ENCODE results near the gene FAM171A1. TPM values are rescaled to one million over a fixed set of nuclear protein-coding genes. Genes with fewer than 3 reads are reported as not detected.

Gene FAM171A1
- total RNA-seq, 2 experiments from 2014 or later = 4.8 to 5.2 TPM

DNA sequence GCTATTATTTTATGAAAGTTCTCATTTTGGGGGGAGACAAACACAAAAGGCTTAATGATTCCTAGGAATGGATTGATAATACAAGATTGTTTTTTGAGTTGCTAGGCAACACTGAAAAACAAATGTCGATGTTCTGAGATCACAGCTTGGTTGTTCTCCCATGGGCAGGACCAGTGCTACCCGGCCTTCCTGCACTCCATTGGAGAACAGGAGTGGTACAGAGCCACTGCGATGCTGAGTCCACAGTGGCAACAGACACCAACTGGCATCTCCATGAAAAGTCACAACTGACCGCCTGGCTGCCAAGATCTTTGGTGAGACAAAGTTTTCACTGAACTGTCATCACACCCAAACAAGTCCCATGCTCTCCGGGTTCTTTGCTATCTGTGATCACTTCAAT, 133.7 kb downstream of the FAM171A1 start:
- H3K36me3 Mint-ChIP-seq (ENCODE audit: low read depth) = peaks cover 2% of the 10 kb centered on the region
- no peak for DNase-seq
- H3K4me1 Mint-ChIP-seq (ENCODE audit: low read depth) = peaks cover 11% of the 10 kb centered on the region
- CTCF ChIA-PET = no interaction called here
- no peak overlapping the region for H3K4me3 Mint-ChIP-seq
- H3K9me3 Mint-ChIP-seq = no peaks in the 10 kb centered on the region
- no peak overlapping the region for H3K27ac Mint-ChIP-seq
- intact Hi-C loops (cut with micrococcal nuclease) = no loop called here
- H3K27me3 Mint-ChIP-seq (ENCODE audit: low read depth) = no peaks in the 10 kb centered on the region

DNA sequence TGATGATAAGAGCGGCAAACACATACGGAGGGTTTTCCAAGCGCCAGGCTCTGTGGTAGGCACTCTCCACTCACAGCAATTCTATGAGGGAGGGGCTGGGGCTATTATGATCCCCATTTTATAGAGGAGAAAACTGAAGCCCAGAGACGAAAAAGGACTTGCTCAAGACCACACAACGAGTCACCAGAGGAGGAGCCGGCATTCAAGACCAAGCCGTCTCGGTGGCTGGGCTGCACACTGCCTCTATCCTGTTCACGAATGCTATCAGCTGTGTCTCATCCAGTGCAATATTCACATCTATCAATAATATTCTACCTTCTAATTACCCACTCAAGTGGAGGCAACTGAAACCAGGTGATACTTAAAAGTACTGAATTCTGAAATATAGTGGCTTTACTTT, 134.7 kb downstream of the FAM171A1 start:
- Mint-ChIP-seq H3K4me3 (no peak overlapping the region), H3K27ac (no peak overlapping the region), H3K27me3 (ENCODE audit: low read depth) (no peaks in the 10 kb centered on the region), H3K36me3 (ENCODE audit: low read depth) (peaks cover 2% of the 10 kb centered on the region), H3K4me1 (ENCODE audit: low read depth) (peaks cover 11% of the 10 kb centered on the region), H3K9me3 (no peaks in the 10 kb centered on the region)
- CTCF ChIA-PET = no interaction called here
- no peak for DNase-seq
- intact Hi-C loops (cut with micrococcal nuclease) = no loop called here

DNA sequence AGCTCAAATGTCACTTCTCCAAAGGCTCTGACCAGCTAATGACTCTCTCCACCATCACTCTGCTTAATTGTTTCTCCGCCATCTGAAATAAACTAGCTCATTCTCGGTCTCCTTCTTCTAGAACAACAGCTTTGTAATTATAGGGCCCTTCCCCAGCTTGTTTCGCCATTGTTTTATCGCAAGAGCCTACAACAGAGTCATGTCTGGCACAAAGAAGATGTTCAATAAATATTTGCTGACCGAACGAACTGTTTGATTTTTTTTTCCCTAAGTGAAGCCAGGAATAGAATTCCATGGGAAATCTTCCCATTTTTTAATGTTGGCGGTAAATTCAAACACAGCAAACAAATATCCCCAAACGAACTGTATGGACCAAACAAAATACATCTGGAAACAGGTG, 138.8 kb downstream of the FAM171A1 start:
- no peaks in the 10 kb centered on the region for H3K36me3 Mint-ChIP-seq (ENCODE audit: low read depth)
- intact Hi-C loops (cut with micrococcal nuclease) = no loop called here
- no peaks in the 10 kb centered on the region for H3K27me3 Mint-ChIP-seq (ENCODE audit: low read depth)
- H3K9me3 Mint-ChIP-seq = peaks cover 2% of the 10 kb centered on the region
- no peak overlapping the region for H3K4me3 Mint-ChIP-seq
- CTCF ChIA-PET = interaction anchor here (0.7 kb wide), 1 partner anchor 261 kb away, joined by 4 read pairs; no protein-coding TSS in a partner anchor
- H3K4me1 Mint-ChIP-seq (ENCODE audit: low read depth) = no peaks in the 10 kb centered on the region
- no peak for DNase-seq
- no peak overlapping the region for H3K27ac Mint-ChIP-seq

DNA sequence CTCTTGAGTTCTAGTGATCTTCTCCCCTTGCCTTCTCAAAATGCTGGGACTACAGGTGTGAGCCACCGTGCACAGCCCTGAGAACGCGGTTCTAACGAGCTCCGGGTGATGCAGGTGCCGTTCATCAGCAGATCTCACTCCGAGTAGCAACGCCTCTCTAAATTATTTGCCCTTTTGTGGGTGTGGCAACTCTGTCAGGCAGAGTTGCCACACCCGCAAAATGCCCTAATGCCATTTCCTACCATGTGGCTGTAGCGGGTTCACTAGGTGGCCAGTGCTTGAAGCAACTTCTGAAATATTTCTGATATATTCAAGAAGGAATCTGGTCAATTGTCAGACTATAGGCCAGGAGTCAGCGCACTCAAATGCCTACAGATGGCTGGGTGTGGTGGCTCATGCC, 139.7 kb downstream of the FAM171A1 start:
- H3K4me3 Mint-ChIP-seq = no peak overlapping the region
- no peaks in the 10 kb centered on the region for H3K27me3 Mint-ChIP-seq (ENCODE audit: low read depth)
- DNase-seq = no peak
- CTCF ChIA-PET = no interaction called here
- H3K27ac Mint-ChIP-seq = no peak overlapping the region
- intact Hi-C loops (cut with micrococcal nuclease) = no loop called here
- peaks cover 2% of the 10 kb centered on the region for H3K9me3 Mint-ChIP-seq
- H3K4me1 Mint-ChIP-seq (ENCODE audit: low read depth) = no peaks in the 10 kb centered on the region
- H3K36me3 Mint-ChIP-seq (ENCODE audit: low read depth) = no peaks in the 10 kb centered on the region

DNA sequence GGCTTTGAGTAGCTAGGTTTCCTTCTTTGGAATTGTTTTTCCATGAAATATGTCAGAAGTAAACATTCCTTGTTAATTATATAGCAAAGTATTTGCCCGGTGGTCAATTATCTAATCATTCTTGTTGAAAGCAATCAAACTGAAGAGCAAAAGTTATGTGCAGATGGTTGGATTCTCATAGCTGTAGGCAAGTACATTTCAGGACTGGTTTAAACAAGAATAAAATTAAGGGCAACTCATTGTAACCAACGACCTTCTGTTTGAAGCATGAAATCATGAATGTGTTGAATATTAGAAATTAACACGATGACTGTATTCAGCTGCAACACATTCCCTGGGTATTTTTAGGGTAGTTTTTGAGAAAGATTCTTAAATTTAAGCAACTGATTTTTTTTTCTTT, 140.8 kb downstream of the FAM171A1 start:
- H3K4me1 Mint-ChIP-seq (ENCODE audit: low read depth) = no peaks in the 10 kb centered on the region
- peaks cover 3% of the 10 kb centered on the region for H3K9me3 Mint-ChIP-seq
- H3K36me3 Mint-ChIP-seq (ENCODE audit: low read depth) = peaks cover 3% of the 10 kb centered on the region
- CTCF ChIA-PET = interaction anchor here (0.7 kb wide), 2 partner anchors 11 to 142 kb away, joined by 3 read pairs; no protein-coding TSS in a partner anchor
- intact Hi-C loops (cut with micrococcal nuclease) = no loop called here
- DNase-seq = no peak
- no peak overlapping the region for H3K4me3 Mint-ChIP-seq
- H3K27ac Mint-ChIP-seq = no peak overlapping the region
- H3K27me3 Mint-ChIP-seq (ENCODE audit: low read depth) = no peaks in the 10 kb centered on the region

DNA sequence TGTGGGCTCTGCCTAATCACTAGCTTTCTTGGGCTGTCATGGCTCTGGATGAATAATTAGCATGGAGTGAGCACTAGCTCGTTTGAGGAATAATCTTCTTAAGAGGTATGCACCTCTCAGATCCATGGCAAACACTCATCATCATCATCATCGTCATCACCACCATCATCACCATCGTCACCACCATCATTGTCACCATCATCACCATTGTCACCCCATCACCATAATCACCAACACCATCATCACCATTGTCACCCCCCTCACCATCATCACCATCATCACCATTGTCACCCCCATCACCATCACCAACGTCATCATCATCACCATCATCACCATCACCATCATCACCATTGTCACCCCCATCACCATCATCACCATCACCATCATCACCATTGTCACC, 141.8 kb downstream of the FAM171A1 start:
- DNase-seq = no peak
- H3K4me3 Mint-ChIP-seq = no peak overlapping the region
- H3K4me1 Mint-ChIP-seq (ENCODE audit: low read depth) = no peaks in the 10 kb centered on the region
- CTCF ChIA-PET = no interaction called here
- H3K27ac Mint-ChIP-seq = no peak overlapping the region
- intact Hi-C loops (cut with micrococcal nuclease) = no loop called here
- H3K9me3 Mint-ChIP-seq = peaks cover 12% of the 10 kb centered on the region
- peaks cover 11% of the 10 kb centered on the region for H3K36me3 Mint-ChIP-seq (ENCODE audit: low read depth)
- H3K27me3 Mint-ChIP-seq (ENCODE audit: low read depth) = no peaks in the 10 kb centered on the region

DNA sequence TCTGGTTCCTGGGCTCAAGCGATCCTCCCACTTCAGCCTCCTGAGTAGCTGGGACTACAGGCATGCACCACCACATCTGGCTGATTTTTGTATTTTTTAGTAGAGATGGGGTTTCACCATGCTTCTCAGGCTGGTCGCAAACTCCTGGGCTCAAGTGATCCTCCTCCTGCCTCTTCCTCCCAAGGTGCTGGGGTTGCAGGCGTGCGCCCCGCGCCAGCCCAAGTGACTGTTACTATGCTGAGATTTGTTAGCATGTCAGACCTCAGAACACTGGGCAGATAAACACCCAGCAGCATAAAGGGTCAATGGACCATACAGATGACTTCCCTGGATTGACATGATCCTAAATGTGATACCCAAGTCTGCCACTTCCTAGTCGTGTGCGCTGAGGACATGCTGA, 142.7 kb downstream of the FAM171A1 start:
- CTCF ChIA-PET = no interaction called here
- Mint-ChIP-seq H3K4me1 (ENCODE audit: low read depth) (no peaks in the 10 kb centered on the region), H3K27me3 (ENCODE audit: low read depth) (no peaks in the 10 kb centered on the region), H3K27ac (no peak overlapping the region), H3K36me3 (ENCODE audit: low read depth) (peaks cover 13% of the 10 kb centered on the region), H3K9me3 (peaks cover 16% of the 10 kb centered on the region), H3K4me3 (no peak overlapping the region)
- no peak for DNase-seq
- intact Hi-C loops (cut with micrococcal nuclease) = no loop called here

DNA sequence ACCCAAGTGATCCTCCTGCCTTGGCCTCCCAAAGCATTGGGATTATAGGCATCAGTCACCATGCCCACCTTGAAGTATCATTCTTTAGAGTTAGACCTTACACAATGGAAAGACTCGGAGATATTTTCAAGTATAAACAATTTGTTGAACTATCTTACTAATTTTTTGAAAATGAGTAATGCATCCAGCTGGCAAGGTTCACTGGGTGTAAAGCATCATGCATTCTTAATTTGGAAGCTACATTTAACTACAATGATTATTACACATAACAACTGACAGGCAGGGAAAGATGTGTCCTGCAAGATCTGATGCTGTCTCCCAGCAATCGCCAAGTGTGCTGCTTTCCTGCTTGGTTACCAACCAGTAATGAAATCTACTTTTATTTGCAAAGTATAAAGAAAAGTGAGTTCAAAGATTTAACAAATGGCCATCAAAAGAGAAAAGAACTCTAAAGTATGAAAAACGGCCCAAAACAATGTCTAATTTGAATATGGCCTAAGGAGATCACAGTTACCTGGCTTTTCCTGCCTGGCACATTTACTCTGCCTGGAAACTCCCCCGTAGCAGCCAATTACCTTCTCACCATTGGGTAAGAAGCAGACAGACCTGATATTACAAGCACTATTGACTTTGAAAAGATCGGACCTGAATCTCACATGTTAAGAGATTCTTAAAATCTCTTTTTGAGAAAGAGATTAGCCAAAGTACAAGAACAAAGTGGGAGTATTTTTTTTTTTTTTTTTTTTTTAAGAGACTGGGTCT, 143.3 kb downstream of the FAM171A1 start:
- Mint-ChIP-seq H3K27me3 (ENCODE audit: low read depth) (no peaks in the 10 kb centered on the region), H3K36me3 (ENCODE audit: low read depth) (peaks cover 13% of the 10 kb centered on the region), H3K4me1 (ENCODE audit: low read depth) (no peaks in the 10 kb centered on the region), H3K9me3 (peaks cover 16% of the 10 kb centered on the region), H3K27ac (no peak overlapping the region), H3K4me3 (no peak overlapping the region)
- intact Hi-C loops (cut with micrococcal nuclease) = no loop called here
- CTCF ChIA-PET = no interaction called here
- DNase-seq = no peak

DNA sequence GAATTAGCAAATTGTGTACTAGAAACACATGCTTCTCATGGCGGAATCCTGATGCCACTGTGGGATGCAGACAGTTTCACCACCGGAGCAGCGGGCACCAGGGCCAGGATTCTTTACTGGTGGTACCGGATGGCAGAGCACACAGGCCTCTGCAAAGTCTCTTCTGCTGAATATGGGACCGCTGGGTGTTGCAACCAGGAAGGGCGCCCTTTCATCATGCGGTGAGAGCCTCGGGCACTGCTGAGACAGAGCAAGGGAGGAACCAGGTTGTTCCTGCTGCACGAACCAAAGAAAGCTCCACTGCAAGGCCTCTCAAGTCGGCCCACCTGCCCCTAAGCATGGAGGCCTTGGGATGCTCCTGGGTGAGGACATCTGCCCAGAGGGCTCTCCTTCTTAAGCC, 145.6 kb downstream of the FAM171A1 start:
- no peak overlapping the region for H3K4me3 Mint-ChIP-seq
- CTCF ChIA-PET = no interaction called here
- no peak for DNase-seq
- intact Hi-C loops (cut with micrococcal nuclease) = no loop called here
- no peaks in the 10 kb centered on the region for H3K27me3 Mint-ChIP-seq (ENCODE audit: low read depth)
- H3K9me3 Mint-ChIP-seq = peaks cover 16% of the 10 kb centered on the region
- no peak overlapping the region for H3K27ac Mint-ChIP-seq
- H3K4me1 Mint-ChIP-seq (ENCODE audit: low read depth) = no peaks in the 10 kb centered on the region
- peaks cover 13% of the 10 kb centered on the region for H3K36me3 Mint-ChIP-seq (ENCODE audit: low read depth)

DNA sequence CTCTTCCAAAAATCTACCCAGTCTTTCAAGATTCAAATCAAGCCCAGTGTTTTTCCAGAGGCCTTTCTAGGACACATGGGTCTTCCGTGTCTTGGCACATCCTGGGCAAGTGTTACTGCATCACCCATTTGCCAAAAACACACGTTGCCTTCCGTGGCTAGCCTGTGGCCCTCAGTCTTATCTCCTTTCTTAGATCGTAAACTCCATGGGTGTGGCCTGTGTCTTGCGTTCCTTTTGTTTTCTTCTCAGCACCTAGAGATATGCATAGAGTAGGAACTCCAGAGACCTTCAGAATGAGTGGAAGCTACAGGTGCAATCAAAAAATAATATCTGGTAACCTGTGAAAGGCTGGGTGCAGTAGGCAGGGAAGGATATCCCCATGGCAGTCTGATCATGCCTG, 146.1 kb downstream of the FAM171A1 start:
- Mint-ChIP-seq H3K36me3 (ENCODE audit: low read depth) (peaks cover 14% of the 10 kb centered on the region), H3K4me3 (no peak overlapping the region), H3K9me3 (peaks cover 16% of the 10 kb centered on the region), H3K4me1 (ENCODE audit: low read depth) (no peaks in the 10 kb centered on the region), H3K27ac (no peak overlapping the region), H3K27me3 (ENCODE audit: low read depth) (no peaks in the 10 kb centered on the region)
- no peak for DNase-seq
- intact Hi-C loops (cut with micrococcal nuclease) = no loop called here
- CTCF ChIA-PET = no interaction called here

DNA sequence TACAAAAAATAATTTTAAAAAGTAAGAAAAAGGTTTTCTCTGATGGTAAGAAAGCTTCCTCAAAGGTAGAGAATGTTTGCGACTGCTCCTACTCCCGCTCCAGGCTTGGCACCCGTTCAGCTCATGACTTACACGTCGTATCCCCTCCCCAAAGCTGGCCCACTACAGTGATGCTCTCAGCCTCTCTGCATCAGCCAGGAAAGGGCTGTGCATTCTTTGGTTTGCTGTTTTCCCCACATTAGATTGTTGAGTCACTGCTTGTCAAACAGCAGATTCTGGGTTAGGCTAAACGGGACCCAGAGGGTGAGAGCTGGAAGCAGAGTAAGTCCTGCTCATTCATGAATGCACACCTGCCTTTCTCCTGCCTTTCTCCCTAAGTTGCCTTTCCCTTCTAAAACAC, 147.9 kb downstream of the FAM171A1 start:
- H3K27ac Mint-ChIP-seq = no peak overlapping the region
- no peaks in the 10 kb centered on the region for H3K4me1 Mint-ChIP-seq (ENCODE audit: low read depth)
- DNase-seq = no peak
- H3K27me3 Mint-ChIP-seq (ENCODE audit: low read depth) = no peaks in the 10 kb centered on the region
- intact Hi-C loops (cut with micrococcal nuclease) = no loop called here
- H3K36me3 Mint-ChIP-seq (ENCODE audit: low read depth) = peaks cover 14% of the 10 kb centered on the region
- CTCF ChIA-PET = no interaction called here
- no peak overlapping the region for H3K4me3 Mint-ChIP-seq
- H3K9me3 Mint-ChIP-seq = peaks cover 14% of the 10 kb centered on the region

DNA sequence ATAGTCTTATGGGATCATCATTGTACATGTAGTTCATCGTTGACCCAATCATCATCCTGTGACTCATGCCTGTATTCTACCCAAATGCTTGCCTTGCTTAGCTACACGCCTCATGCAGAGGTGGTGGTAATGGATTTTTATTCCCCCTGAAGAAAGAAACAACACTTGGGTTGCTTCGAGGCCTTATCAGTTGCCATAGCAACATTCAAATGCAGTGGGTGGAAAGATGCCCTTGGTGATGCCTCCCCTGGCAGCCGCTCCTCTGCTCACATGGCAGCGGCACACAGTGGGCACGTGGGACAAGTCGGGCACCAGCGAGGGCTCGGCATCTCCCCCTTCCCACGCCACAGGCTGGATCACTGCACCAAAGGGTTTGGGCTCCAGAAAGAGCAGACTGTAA, 148.6 kb downstream of the FAM171A1 start:
- H3K27me3 Mint-ChIP-seq (ENCODE audit: low read depth) = no peaks in the 10 kb centered on the region
- intact Hi-C loops (cut with micrococcal nuclease) = no loop called here
- no peak for DNase-seq
- CTCF ChIA-PET = no interaction called here
- peaks cover 14% of the 10 kb centered on the region for H3K36me3 Mint-ChIP-seq (ENCODE audit: low read depth)
- H3K4me3 Mint-ChIP-seq = no peak overlapping the region
- no peak overlapping the region for H3K27ac Mint-ChIP-seq
- no peaks in the 10 kb centered on the region for H3K4me1 Mint-ChIP-seq (ENCODE audit: low read depth)
- peaks cover 14% of the 10 kb centered on the region for H3K9me3 Mint-ChIP-seq

DNA sequence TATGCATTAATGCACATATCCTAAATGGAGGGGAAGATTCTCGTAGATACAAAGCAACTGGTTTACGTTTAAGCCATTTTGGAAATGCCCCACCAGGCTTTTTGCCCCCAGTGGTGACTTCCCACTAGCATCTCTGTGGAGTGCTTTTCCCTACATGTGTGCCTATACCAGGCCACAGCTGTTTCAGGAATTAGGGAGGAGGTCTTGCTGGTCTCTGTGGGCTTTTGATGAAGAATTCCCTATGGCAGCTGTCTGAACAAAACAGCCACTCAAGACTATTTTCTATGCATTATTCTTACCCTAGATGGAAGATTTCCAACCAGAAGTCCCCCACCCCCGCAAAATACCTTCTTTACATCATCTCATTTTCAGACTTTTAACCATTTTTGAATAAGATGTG, 150.6 kb downstream of the FAM171A1 start:
- CTCF ChIA-PET = interaction anchor here (0.6 kb wide), 1 partner anchor 249 kb away, joined by 4 read pairs; no protein-coding TSS in a partner anchor
- Mint-ChIP-seq H3K4me3 (no peak overlapping the region), H3K9me3 (peaks cover 14% of the 10 kb centered on the region), H3K4me1 (ENCODE audit: low read depth) (no peaks in the 10 kb centered on the region), H3K27ac (no peak overlapping the region), H3K36me3 (ENCODE audit: low read depth) (peaks cover 13% of the 10 kb centered on the region), H3K27me3 (ENCODE audit: low read depth) (no peaks in the 10 kb centered on the region)
- DNase-seq = no peak
- intact Hi-C loops (cut with micrococcal nuclease) = no loop called here
